NT2/D1 (cell line): ENCODE measurements around the gene VWC2.

Experiments
- SUZ12 ChIP-seq: IDR thresholded peaks from 2 replicates; pipeline ENCODE4 v1.6.1; 2011; ENCODE audit not compliant: insufficient read length, insufficient read depth; ENCODE audit errors: extremely low read depth
- YY1 ChIP-seq: IDR thresholded peaks from 2 replicates; pipeline ENCODE4 v1.6.1; 2011; ENCODE audit not compliant: insufficient read length, insufficient read depth
- ZNF274 ChIP-seq: IDR thresholded peaks from 2 replicates; pipeline ENCODE4 v1.6.1; 2011; ENCODE audit warnings: mild to moderate bottlenecking, low read depth, low read length

DNA sequence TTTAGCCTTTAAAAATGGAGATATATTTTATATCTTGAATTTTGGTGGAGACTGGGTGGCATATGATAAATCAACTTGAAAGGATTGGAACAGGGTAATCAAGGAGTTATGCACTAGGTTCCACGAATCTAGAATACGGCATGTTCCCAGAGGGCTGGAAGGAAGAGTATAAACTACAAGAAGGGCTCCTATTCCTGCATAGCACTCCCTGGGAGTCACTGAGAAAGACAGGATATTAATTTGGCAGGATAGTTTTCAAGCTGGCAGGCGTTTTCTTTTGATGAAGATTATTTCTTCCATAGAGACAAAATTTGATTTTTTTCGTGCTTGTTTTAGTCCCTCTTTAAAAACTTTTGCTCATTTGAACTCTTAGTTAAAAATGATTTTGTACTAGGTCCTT, 119.7 kb downstream of the VWC2 start:
- TF ChIP-seq ZNF274 = no peak
- TF ChIP-seq SUZ12 = no peak
- no peak for TF ChIP-seq YY1
